Dedifferentiated amniotic fluid mesenchymal stem cell (primary cell): ENCODE results near the gene NYNRIN.
A peak's percentile ranks its signal among the peaks of the same experiment; 100 is the strongest.

ENCODE experiments used
- DNase-seq: peaks from one replicate; pipeline ENCODE4 v3.0.0-alpha.2; 2016; ENCODE audit errors: extremely low spot score

The NYNRIN gene

GRCh38 chr14:24415421-24416253 is 16.8 kb downstream of the NYNRIN start:
- no peak for DNase-seq

GRCh38 chr14:24416254-24416931 is 17.6 kb downstream of the NYNRIN start:
- no peak for DNase-seq

GRCh38 chr14:24416932-24417619 is 18.3 kb downstream of the NYNRIN start:
- DNase-seq = no peak

- DNase-seq = no peak
These were observed 19.2 kb downstream of the NYNRIN start for GRCh38 chr14:24417832-24418491.

- DNase-seq = no peak
These were observed 19.7 kb downstream of the NYNRIN start for GRCh38 chr14:24418492-24418873.

GRCh38 chr14:24422261-24422660 is 23.5 kb downstream of the NYNRIN start:
- DNase-seq = no peak

- no peak for DNase-seq
These were observed 24.1 kb downstream of the NYNRIN start for GRCh38 chr14:24422694-24423601.

GRCh38 chr14:24425704-24426103 is 26.9 kb downstream of the NYNRIN start:
- peak; percentile 68 for DNase-seq

- DNase-seq = no peak
These were observed 27.5 kb downstream of the NYNRIN start for GRCh38 chr14:24426150-24426911.

- no peak for DNase-seq
These were observed 28.2 kb downstream of the NYNRIN start for GRCh38 chr14:24426912-24427536.

- no peak for DNase-seq
These were observed 29.0 kb downstream of the NYNRIN start for GRCh38 chr14:24427537-24428508.

- DNase-seq = no peak
These were observed 30.0 kb downstream of the NYNRIN start for GRCh38 chr14:24428628-24429394.

- peak; percentile 97 for DNase-seq
These were observed 30.8 kb downstream of the NYNRIN start, which contains the start of the genes CBLN3 and KHNYN for GRCh38 chr14:24429395-24430142. Gene CBLN3 (minus strand): TSS chr14:24429668. CDS start chr14:24429054, 614 bp downstream. Gene KHNYN (plus strand): TSS chr14:24429954. CDS start chr14:24430731, 777 bp downstream.

GRCh38 chr14:24430143-24430681 is 31.4 kb downstream of the NYNRIN start:
- DNase-seq = peak; percentile 58

- peak; percentile 52 for DNase-seq
These were observed 32.1 kb downstream of the NYNRIN start for GRCh38 chr14:24430682-24431568.
